NCI-H1048 (cell line): ENCODE measurements around the gene HOXB4.

ENCODE experiments used
- DNase-seq: peaks from one replicate; lab custom pipeline; 2025; lab: John Stamatoyannopoulos, UW

HOXB4 gene

GRCh38 chr17:48615047-48615962 is 37.2 kb upstream of the HOXB4 start, which contains the start of gene HOXB8:
Gene HOXB8, minus strand, starts transcription at chr17:48615292. Its CDS starts 588 bp downstream, at chr17:48614704.
- DNase-seq: no peak

- no peak for DNase-seq
Measured at GRCh38 chr17:48613862-48614694, 35.9 kb upstream of the HOXB4 start.

DNA sequence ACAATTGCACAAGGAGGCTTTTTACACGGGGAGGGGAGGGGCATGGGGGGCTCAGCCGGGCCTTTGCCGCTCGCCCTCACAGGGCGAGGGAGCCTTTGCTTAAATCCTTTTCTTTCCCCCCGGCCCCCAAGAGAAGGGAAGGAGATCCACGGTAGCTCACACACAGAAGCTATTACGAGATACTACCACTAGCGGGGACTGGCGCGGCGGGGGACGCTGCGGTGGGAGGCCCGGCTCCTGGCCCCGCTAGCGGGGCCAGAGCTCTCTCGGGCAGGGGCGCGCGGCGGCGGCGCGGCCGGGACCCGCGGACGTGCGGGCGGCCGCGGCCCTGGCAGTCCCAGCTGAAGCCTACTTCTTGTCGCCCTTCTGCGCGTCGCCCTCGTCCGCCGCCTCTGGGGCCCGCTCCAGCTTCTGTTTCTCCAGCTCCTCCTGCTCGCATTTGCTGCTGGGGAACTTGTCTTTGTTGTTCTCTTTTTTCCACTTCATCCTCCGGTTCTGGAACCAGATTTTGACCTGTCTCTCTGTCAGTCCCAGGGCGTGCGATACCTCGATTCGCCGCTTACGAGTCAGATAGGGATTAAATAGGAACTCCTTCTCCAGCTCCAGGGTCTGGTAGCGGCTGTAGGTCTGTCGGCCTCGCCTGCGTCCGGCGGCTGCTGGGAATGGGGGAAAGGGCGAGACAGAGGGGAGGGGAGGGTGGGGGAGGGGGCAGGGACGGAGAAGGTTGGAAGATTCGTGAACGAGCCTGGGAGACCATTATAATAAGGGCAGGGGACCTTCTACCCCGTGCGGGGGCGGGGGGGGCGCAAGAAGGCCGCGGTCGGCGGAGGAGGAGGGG is 34.9 kb upstream of the HOXB4 start:
- no peak for DNase-seq

GRCh38 chr17:48612456-48612853 is 34.3 kb upstream of the HOXB4 start:
- DNase-seq: no peak

GRCh38 chr17:48611681-48612455 is 33.7 kb upstream of the HOXB4 start:
- no peak for DNase-seq

- no peak for DNase-seq
Measured at GRCh38 chr17:48611213-48611612, 33.1 kb upstream of the HOXB4 start.

- DNase-seq: no peak
Measured at GRCh38 chr17:48610282-48611211, 32.4 kb upstream of the HOXB4 start, which contains the start of gene HOXB7. Gene HOXB7, minus strand, starts transcription at chr17:48611017. Its CDS starts 99 bp downstream, at chr17:48610918.

GRCh38 chr17:48609759-48610281 is 31.7 kb upstream of the HOXB4 start:
- DNase-seq: no peak

- DNase-seq: no peak
Measured at GRCh38 chr17:48609033-48609432, 30.9 kb upstream of the HOXB4 start.

- no peak for DNase-seq
Measured at GRCh38 chr17:48608494-48608834, 30.3 kb upstream of the HOXB4 start.

- no peak for DNase-seq
Measured at GRCh38 chr17:48606892-48607614, 28.9 kb upstream of the HOXB4 start.

DNA sequence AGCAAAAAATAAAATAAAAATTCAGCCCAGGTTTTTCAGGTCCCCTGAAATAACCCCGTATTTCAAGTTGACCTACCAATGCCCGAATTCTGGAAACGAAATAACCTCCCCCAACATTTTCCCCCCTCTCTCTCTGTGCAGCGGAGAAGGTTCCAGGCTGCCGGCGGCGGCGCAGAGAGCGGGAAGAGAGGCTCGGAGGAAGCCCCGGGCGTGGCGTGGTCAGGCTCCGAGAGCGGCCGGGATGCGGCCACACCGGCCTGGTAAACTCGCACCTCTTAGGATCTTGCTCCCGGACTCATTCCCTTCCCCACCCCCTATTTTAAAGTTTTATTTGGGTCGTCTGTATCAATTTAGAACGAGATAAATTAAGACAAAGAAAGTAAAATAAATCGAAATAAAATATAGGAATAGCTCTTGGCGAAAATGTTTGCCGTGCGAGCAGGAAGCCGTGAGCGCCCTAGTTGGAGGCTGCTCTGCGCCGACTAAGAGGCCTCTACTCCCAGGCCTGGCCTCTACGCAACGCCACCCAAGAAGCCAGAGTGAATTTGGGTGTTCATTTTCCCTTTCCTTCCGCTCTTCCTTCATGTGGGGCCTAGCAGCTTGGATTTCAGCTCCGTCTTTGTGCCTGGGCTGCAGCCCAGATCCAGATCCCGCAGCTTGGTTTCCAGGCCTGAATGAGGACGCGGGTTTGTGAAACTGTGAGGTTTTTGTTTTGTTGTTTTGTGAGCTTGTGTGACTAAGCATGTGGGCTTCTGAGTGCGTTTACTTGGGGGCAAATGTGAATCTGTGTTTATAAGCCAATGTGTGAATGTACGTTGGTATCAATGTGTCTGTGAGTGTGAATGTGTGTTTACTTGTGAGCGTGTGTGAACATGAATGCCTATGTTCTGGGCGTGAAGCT is 28.1 kb upstream of the HOXB4 start:
- DNase-seq: no peak

DNA sequence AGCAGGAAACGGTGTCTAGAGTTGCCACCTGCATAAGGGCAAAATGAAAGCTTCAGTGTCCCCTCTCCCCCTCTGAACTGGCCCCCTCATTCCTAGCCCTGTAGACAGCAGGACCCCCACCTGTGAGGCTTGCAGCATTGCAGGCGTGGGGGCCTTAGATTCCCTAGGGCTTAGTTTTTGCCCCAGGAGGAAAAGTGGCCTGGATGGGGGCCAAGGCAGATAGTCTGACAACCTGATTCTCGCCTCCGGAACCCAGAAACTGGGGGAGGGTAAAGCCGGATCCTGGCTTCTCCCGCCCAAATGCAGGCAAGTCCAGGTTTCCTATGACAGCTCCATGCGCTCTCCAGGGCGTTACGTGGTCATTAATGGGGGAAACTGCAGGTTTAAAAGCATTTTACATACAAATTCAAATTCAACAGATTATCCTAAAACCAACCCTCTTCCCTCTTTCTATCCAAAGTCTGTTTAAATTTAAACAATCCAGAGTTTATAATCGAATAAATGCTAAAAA is 27.3 kb upstream of the HOXB4 start:
- DNase-seq: no peak

GRCh38 chr17:48604770-48605329 is 26.7 kb upstream of the HOXB4 start, which contains the start of gene HOXB6:
Gene HOXB6, minus strand, starts transcription at chr17:48604986. Its CDS starts 6,836 bp downstream, at chr17:48598150.
- no peak for DNase-seq

GRCh38 chr17:48603959-48604769 is 26.0 kb upstream of the HOXB4 start:
- DNase-seq: no peak
